GM21381 (cell line): ENCODE data around the gene WDR7.

Source experiments
- ATAC-seq: cut with Tn5 transposase; IDR thresholded peaks from one replicate; pipeline ENCODE4 v1.9.1; 2021; ENCODE audit warnings: mild to moderate bottlenecking, moderate library complexity; ENCODE audit not compliant: unreplicated experiment

WDR7 gene

GRCh38 chr18:57063601-57064103 lies 412.5 kb downstream of the WDR7 start:
- no peak for ATAC-seq

DNA sequence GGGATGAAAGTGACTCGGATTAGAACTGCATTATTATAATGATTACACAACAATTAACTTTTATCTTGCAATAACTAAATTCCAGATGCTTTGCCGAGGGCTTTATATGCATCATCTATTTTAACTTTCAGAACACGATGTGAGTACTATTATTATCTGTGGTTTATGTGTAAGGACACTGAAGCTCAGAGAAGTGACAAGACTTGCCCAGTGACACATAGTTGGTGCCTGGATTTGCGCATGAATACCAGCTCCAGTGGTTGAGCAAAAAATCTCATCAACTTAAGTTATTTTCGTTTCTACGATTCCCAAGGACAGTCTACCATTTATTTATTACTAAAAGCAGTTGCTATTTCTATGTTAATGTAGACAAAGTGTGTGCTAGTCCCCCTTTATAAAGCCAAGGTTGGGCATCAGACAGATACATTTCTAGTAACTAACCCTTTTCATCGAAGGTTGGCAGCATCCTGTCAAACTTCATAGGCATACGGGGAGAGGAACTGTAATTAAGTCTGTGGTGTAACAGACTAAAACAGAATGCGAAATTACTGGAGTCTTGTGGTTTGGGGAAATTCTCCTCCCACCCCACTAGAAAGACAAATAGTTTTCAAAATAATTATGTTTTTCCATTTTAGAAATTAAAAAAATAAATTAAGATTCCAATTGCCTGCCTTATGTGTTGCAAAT lies 422.5 kb downstream of the WDR7 start:
- ATAC-seq, result no peak

- no peak for ATAC-seq
Measured at GRCh38 chr18:57075716-57076400, 424.7 kb downstream of the WDR7 start.

DNA sequence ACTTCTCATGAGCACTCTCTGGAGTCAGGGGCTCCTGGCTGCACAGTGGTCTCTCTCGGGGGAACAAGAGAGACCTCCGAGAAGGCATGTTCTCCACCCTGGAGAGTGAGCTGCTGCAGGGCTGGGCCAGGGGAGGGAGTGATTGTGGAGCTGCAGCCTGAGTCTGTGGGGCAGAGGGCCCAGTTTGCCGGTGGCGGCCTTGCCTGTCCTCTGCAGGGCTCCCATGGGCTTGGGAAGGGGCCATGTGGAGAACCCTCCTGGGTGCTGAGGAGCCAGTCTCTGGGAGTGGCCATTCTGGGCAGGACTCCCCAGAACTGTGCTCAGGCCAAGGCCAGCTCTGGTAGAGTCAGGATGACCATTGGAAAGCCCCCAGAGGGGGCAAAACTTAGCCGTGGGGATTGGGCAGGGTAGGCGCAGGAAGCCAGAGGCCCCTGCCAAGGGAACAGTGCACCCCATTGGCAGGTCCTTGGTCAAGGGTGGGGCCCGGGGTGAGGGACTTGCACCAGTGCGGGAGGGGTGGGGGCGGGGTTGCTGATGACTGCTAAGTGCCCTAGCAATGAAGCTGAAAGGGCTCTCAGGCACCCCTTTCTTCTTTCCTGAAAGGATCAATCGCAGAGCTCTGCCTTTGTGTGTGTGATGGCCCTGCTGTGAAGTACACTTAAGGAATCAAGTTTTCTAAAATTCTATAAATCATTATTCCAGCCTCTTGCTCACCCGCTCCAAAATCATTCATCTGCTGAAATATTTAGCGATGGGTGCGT lies 426.0 kb downstream of the WDR7 start:
- no peak for ATAC-seq

GRCh38 chr18:57077786-57078552 lies 426.8 kb downstream of the WDR7 start:
- ATAC-seq, result peak; percentile 88

DNA sequence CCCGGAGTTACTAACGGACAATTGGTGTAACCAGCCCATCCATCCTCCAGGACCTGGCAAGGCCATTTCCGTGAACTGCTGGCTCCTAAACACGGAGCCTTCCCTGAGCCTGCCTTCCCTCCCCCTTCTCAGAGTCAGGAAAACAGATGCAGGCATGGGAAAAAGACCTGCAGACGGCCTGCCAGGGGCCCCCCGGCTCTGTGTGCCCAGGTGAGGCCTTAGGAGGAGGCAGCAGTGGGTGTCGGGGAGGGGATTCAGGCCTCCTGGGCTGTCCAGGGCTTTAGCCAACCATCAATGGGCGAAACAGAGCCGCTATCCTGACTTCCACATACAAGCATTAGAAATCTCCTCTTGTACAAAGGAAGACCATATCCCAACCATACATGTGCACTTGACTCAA lies 427.5 kb downstream of the WDR7 start:
- ATAC-seq, result no peak

GRCh38 chr18:57080479-57080878 lies 429.3 kb downstream of the WDR7 start:
- no peak for ATAC-seq

GRCh38 chr18:57081899-57082298 lies 430.7 kb downstream of the WDR7 start:
- no peak for ATAC-seq

DNA sequence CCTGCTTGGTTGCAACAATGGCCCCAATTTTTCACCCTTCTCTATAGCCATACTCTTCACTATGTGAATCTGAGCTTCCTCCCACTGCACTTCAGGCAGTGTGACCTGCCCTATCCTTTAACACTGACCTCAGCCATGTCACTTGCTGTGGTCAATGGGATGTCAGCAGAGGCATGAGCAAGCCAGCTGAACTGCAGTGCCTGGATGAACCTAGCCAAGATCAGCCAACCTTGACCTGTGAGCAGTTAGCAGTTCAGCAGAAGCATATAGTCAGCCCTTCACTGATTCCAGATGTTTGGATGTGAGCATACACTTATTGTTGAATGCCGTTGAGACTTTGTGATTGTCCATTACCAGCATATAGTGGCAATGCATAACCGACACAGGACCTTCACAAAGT lies 432.3 kb downstream of the WDR7 start:
- ATAC-seq, result no peak

GRCh38 chr18:57084331-57085271 lies 433.4 kb downstream of the WDR7 start:
- ATAC-seq, result peak; percentile 72

GRCh38 chr18:57085371-57085770 lies 434.2 kb downstream of the WDR7 start:
- ATAC-seq, result no peak

DNA sequence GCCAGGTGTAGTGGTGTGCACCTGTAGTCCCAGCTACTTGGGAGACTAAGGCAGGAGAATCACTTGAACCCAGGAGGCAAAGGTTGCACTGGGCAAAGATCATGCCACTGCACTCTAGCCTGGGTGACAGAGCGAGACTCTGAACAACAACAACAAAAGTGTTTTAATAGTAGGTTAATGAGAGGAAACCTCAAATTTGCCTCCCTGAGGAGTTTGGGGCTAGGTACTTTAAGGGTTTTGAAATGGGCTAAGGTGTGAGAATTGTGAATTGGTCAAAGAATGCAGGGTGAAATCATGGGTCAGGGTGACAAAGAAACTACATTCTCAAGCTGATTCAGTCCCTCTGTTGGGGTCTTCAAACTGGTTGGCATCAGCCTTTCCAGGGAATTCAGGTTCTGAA lies 435.0 kb downstream of the WDR7 start:
- ATAC-seq, result no peak
